ENCODE measurements around the gene TRMT112.

DNA sequence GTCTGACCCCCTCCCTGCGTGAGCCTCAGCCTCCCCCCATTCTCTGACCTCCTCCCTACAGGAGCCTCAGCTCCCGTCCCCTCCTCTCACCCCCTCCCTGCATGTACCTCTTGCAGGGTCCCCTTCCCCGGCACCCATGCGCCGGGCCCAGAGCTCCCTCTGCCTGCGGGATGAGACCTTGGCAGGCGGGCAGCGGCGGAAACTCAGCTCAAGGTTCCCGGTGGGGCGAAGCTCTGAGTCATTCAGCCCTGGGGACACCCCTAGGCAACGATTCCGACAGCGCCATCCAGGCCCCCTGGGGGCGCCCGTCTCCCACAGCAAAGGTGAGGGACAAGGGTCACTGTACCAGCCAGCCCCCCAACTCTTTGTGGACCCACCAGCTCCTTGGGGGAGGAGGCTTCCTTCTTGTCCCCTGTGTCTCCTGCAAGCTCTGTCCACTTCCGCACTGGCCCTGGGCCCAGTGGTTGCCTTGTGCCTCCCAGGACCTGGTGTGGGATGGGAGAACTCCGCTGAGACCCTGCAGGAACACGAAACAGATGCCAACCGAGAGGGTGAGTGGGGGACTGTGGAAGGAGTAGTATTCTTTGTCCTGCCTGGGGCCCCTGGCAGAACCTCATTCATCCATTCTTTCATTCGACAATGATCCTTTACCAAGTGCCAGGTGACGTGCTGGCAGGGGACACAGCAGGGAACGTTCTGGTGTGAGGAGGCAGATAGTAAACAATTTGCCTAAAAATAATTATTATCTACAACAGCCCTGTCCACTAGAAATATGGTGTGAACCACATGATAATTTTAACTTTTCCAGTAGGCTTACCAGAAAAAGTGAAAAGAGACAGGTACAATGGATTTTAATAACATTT is 38.0 kb upstream of the TRMT112 start:
- TF ChIP-seq POLR2AphosphoS5 (IDR thresholded peaks at IDR 0.05; ENCODE audit: low read depth, low read length) (no peak), TAF1 (IDR thresholded peaks at IDR 0.05; ENCODE audit: borderline replicate concordance, low read depth, low read length) (no peak)
